K562 (cell line): ENCODE results near the gene CD34. TPM values are rescaled to one million over a fixed set of nuclear protein-coding genes. Genes with fewer than 3 reads are reported as not detected.

Experiments used
- ATAC-seq: fragments of 200-7000 bp; cut with Tn5 transposase; 3 replicates; pipeline ENCODE4 v1.9.1; 2020; ENCODE audit warnings: moderate library complexity
- BruUV-seq: library from RNA; stranded (reverse); fragments of 400-500 nt; replicated peaks from 2 replicates; lab custom pipeline; 2021; lab: Mats Ljungman, UMichigan
- CTCF ChIA-PET: fragments of 300-600 bp; formaldehyde crosslinking; extraction: SDS; loops from one replicate; lab custom pipeline; 2021; ENCODE audit warnings: low intra/inter-chr PET ratio; lab: Yijun Ruan, JAX
- POLR2A ChIA-PET: fragments of 300-600, 350-650 bp; sonication (Branson Sonifier 250); formaldehyde crosslinking; extraction: SDS; loops from one replicate; lab custom pipeline; 2021; ENCODE audit warnings: antibody characterized with exemption, inconsistent platforms; lab: Yijun Ruan, JAX
- DNase-seq, 4 experiments: peaks; one replicate each; pipeline versions ENCODE4 v3.0.0 to v3.0.0-alpha.2; 2011 to 2018; ENCODE audit warnings: low spot score in 3 of 4, mixed read lengths in 3 of 4; ENCODE audit errors: extremely low read depth in 1 of 4
- FAIRE-seq: peaks from 2 replicates; lab custom pipeline; 2011; peaks lifted over from hg19 to GRCh38; lab: Jason Lieb, UNC
- H2AFZ ChIP-seq: 2 replicates; pipeline ENCODE4 v1.6.0; 2011; ENCODE audit warnings: low read depth, low read length, control low read depth, inconsistent platforms
- H3K27ac ChIP-seq: fragments of 200-600 bp; 3 replicates; pipeline ENCODE4 v1.8.0; 2011; ENCODE audit warnings: low read depth, mild to moderate bottlenecking, control low read depth, inconsistent platforms, low read length, moderate library complexity, mixed read lengths; ENCODE audit errors: extremely low read depth
- H3K27me3 ChIP-seq, 2 experiments: fragments of 300-600 bp in 1 of 2; 2 replicates in 1 of 2; 3 replicates in 1 of 2; pipeline versions ENCODE4 v1.6.0 to v1.8.0; 2011; ENCODE audit warnings: inconsistent platforms in 2 of 2, low read length in 2 of 2, mild to moderate bottlenecking in 1 of 2, mixed read lengths in 1 of 2, moderate library complexity in 1 of 2; ENCODE audit not compliant: control insufficient read depth in 2 of 2, insufficient read depth in 2 of 2
- H3K36me3 ChIP-seq: fragments of 300-600 bp; 3 replicates; pipeline ENCODE4 v1.8.0; 2011; ENCODE audit warnings: mild to moderate bottlenecking, low read length, inconsistent platforms; ENCODE audit not compliant: control insufficient read depth, insufficient read depth
- H3K4me1 ChIP-seq, 2 experiments: fragments of 200-600 bp in 1 of 2; replicated peaks in 1 of 2; 2 replicates in 1 of 2; 3 replicates in 1 of 2; pipeline versions ENCODE4 v1.5.1 to v1.8.0; 2011; ENCODE audit warnings: inconsistent platforms in 2 of 2, low read length in 2 of 2, mild to moderate bottlenecking in 1 of 2, mixed read lengths in 1 of 2, moderate library complexity in 1 of 2; ENCODE audit not compliant: control insufficient read depth in 2 of 2, insufficient read depth in 2 of 2
- H3K4me2 ChIP-seq: 2 replicates; pipeline ENCODE4 v1.6.1; 2011; ENCODE audit warnings: low read length, control low read depth, inconsistent platforms, mixed read lengths; ENCODE audit not compliant: insufficient read depth
- H3K4me3 ChIP-seq: fragments of 200-600 bp; sonication (generic), shearing (Covaris generic); 2 replicates; pipeline ENCODE4 v1.5.1; 2016; ENCODE audit warnings: control low read depth, inconsistent platforms
- H3K79me2 ChIP-seq: fragments of 200-600 bp; 3 replicates; pipeline ENCODE4 v1.8.0; 2011; ENCODE audit warnings: low read length, inconsistent platforms; ENCODE audit not compliant: control insufficient read depth, insufficient read depth
- H3K9ac ChIP-seq, 2 experiments: 2 replicates each; pipeline versions ENCODE4 v1.6.0 to v1.6.1; 2011; ENCODE audit warnings: low read depth in 2 of 2, low read length in 2 of 2, control low read depth in 1 of 2, inconsistent platforms in 1 of 2, mild to moderate bottlenecking in 1 of 2, mixed read lengths in 1 of 2; ENCODE audit not compliant: insufficient read depth in 1 of 2
- H3K9me1 ChIP-seq: one replicate; pipeline ENCODE4 v1.6.0; 2011; ENCODE audit warnings: inconsistent platforms, mild to moderate bottlenecking, low read length, moderate library complexity; ENCODE audit not compliant: control insufficient read depth, insufficient read depth
- H3K9me3 ChIP-seq: replicated peaks from 2 replicates; pipeline ENCODE4 v1.5.1; 2011; ENCODE audit warnings: low read depth, low read length, inconsistent platforms; ENCODE audit not compliant: control insufficient read depth, insufficient read depth
- H4K20me1 ChIP-seq: replicated peaks from 2 replicates; pipeline ENCODE4 v1.6.1; 2011; ENCODE audit warnings: low read length, inconsistent platforms, mixed read lengths; ENCODE audit not compliant: control insufficient read depth, insufficient read depth
- ARNT ChIP-seq, 2 experiments: fragments of 450-650 bp; IDR thresholded peaks; 2 replicates each; pipeline ENCODE4 v1.6.1; 2016; ENCODE audit warnings: mild to moderate bottlenecking in 1 of 2
- BRCA1 ChIP-seq, 2 experiments: fragments of 450-650 bp in 1 of 2; sonication (generic) in 1 of 2; formaldehyde crosslinking in 1 of 2; IDR thresholded peaks; 2 replicates each; pipeline versions ENCODE4 v1.5.0 to v1.6.1; 2017 to 2020; ENCODE audit warnings: mild to moderate bottlenecking in 1 of 2, missing genetic modification reagents in 1 of 2
- GTF2A2 ChIP-seq: IDR thresholded peaks from 2 replicates; pipeline ENCODE4 v1.6.1; 2016; ENCODE audit warnings: mild to moderate bottlenecking, missing genetic modification characterization, missing compliant biosample characterization
- IRF2 ChIP-seq: sonication (generic); formaldehyde crosslinking; IDR thresholded peaks from 2 replicates; pipeline ENCODE4 v1.8.1; 2022; ENCODE audit warnings: mild to moderate bottlenecking, missing genetic modification reagents
- RERE ChIP-seq: sonication (generic); formaldehyde crosslinking; IDR thresholded peaks from 2 replicates; pipeline ENCODE4 v1.8.0; 2023; ENCODE audit warnings: missing genetic modification reagents, mild to moderate bottlenecking, borderline replicate concordance
- RFX7 ChIP-seq: fragments of 250-450 bp; sonication (Bioruptor Pico); IDR thresholded peaks from 2 replicates; pipeline ENCODE4 v1.5.1; 2021; ENCODE audit warnings: mild to moderate bottlenecking
- SLC30A9 ChIP-seq: fragments of 250-450 bp; sonication (Bioruptor Pico); IDR thresholded peaks from 2 replicates; pipeline ENCODE4 v1.8.0; 2022; ENCODE audit warnings: mild to moderate bottlenecking, moderate library complexity
- SMARCA4 ChIP-seq: fragments of 450-650 bp; IDR thresholded peaks from 2 replicates; pipeline ENCODE4 v1.6.1; 2016
- TAF9B ChIP-seq: fragments of 450-650 bp; IDR thresholded peaks from 2 replicates; pipeline ENCODE4 v1.6.1; 2018; ENCODE audit warnings: mild to moderate bottlenecking; ENCODE audit not compliant: partially characterized antibody
- XRCC5 ChIP-seq: fragments of 200-400 bp; formaldehyde crosslinking; IDR thresholded peaks from 2 replicates; pipeline ENCODE4 v1.6.1; 2017; ENCODE audit warnings: low read depth, mild to moderate bottlenecking, low read length
- ZFX ChIP-seq: sonication (generic); formaldehyde crosslinking; IDR thresholded peaks from 2 replicates; pipeline ENCODE4 v1.8.0; 2022; ENCODE audit warnings: mild to moderate bottlenecking, missing genetic modification reagents, moderate library complexity
- ZNF174 ChIP-seq: fragments of 250-450 bp; sonication (Bioruptor Pico); IDR thresholded peaks from 2 replicates; pipeline ENCODE4 v1.4.0; 2020; ENCODE audit warnings: mild to moderate bottlenecking
- WGBS: fragments of 100-300 bp; shearing (Covaris generic); methylation state at CpG from one replicate; pipeline ENCODE4 v1.1.6; 2016; ENCODE audit warnings: low coverage, mixed read lengths; ENCODE audit not compliant: insufficient coverage; ENCODE audit errors: missing lambda C conversion rate; 5-methylcytosine and 5-hydroxymethylcytosine counted together
- in situ Hi-C: fragments of 300-500 bp; cut with MboI; formaldehyde crosslinking; loops from 4 replicates; pipeline ENCODE4 v1.15.0; 2018; ENCODE audit warnings: inconsistent platforms, mixed read lengths
- intact Hi-C: fragments of 100-400 bp; cut with micrococcal nuclease; formaldehyde crosslinking; loops from 2 replicates; pipeline ENCODE4 v1.14.2; 2022
- polyA plus RNA-seq, 8 experiments: library from polyadenylated mRNA; depleted of rRNA in 4 of 8; stranded (reverse) in 5 of 8; unstranded in 3 of 8; fragments of >200 nt; fragmentation: Nextera tagmentation in 2 of 8; fragmentation: Illumina TruSeq in 1 of 8; extraction: Ambion mirVana in 2 of 8; extraction: Trizol in 1 of 8; gene quantifications; 2 replicates each; pipeline versions ENCODE4 v1.2.1 to v1.2.3, GENCODE V29; 2011 to 2014; ENCODE audit warnings: inconsistent platforms in 1 of 8, missing spikeins in 1 of 8
- total RNA-seq, 7 experiments: library from RNA; depleted of rRNA in 6 of 7; stranded (reverse); fragments of >200 nt in 6 of 7; fragmentation: Illumina TruSeq in 2 of 7; extraction: Trizol in 2 of 7; gene quantifications; 2 replicates each; pipeline versions ENCODE4 v1.2.1 to v1.2.3, GENCODE V29; 2011 to 2021; ENCODE audit warnings: low replicate concordance in 1 of 7

Gene CD34
- total and polyA plus RNA-seq, 9 of the 15 experiments (the other 6 are each of a cell fraction or from before 2014, with no cell fraction given) = not detected

GRCh38 chr1:207959141-207959825, 48.4 kb upstream of the CD34 start:
- intact Hi-C loops (no loop called here), in situ Hi-C loops (loop anchor here (5.0 kb wide), 1 partner anchor 132 kb away; no protein-coding TSS in a partner anchor)
- POLR2A ChIA-PET = interaction anchor here (0.7 kb wide), 1 partner anchor 638 kb away, joined by 3 read pairs; no protein-coding TSS in a partner anchor
- ATAC-seq (no peak), DNase-seq (no peak), FAIRE-seq (no peak)
- Histone ChIP-seq H3K9me1 (no peaks in the 10 kb centered on the region), H3K9ac (no peak overlapping the region), H3K4me2 (no peak overlapping the region), H3K4me3 (no peak overlapping the region), H3K4me1 (peaks cover 13 to 17% of the 10 kb centered on the region in 2 experiments), H4K20me1 (no peaks in the 10 kb centered on the region), H3K36me3 (no peaks in the 10 kb centered on the region), H3K27me3 (peaks cover 11 to 16% of the 10 kb centered on the region in 2 experiments; a peak in 4 of 5 replicates), H2AFZ (no peak overlapping the region), H3K27ac (no peak overlapping the region), H3K9me3 (no peaks in the 10 kb centered on the region), H3K79me2 (no peaks in the 10 kb centered on the region)
- BruUV-seq = no TSS peak
- TF ChIP-seq ARNT (IDR thresholded peaks at IDR 0.05) (no peak), ZNF174 (no peak), ZFX (CRISPR knock-in tag) (no peak), BRCA1 (IDR thresholded peaks at IDR 0.05) (no peak), BRCA1 (CRISPR knock-in tag; IDR thresholded peaks at IDR 0.05) (no peak), XRCC5 (no peak), TAF9B (no peak), GTF2A2 (tag) (no peak), SLC30A9 (no peak), RFX7 (no peak), IRF2 (CRISPR knock-in tag) (no peak), RERE (CRISPR knock-in tag) (no peak), SMARCA4 (no peak)
- 78% methylated on average over 49 of the region's 76 CpGs for WGBS
- CTCF ChIA-PET = no interaction called here
